Omental fat pad (tissue), 4 donors: ENCODE results near the gene MTFP1. TPM values are rescaled to one million over a fixed set of nuclear protein-coding genes. Genes with fewer than 3 reads are reported as not detected.
A peak's percentile ranks its signal among the peaks of the same experiment; 100 is the strongest.
"Not testable (repeated sequence)": the region's sequence is repeated elsewhere in the genome, so short reads cannot be mapped to it uniquely, and the experiment has no call there.

Source experiments
- ATAC-seq: fragments of 150-250 bp; one replicate; pipeline ENCODE4 v1.9.1; 2016; ENCODE audit warnings: mild to moderate bottlenecking, moderate library complexity; ENCODE audit not compliant: low FRiP score
- DNase-seq: peaks from one replicate; pipeline ENCODE4 v3.0.0-alpha.2; 2019; ENCODE audit warnings: low spot score
- CTCF ChIP-seq, 3 donors: fragments of 450-650 bp; IDR thresholded peaks; one replicate each; pipeline ENCODE4 v1.5.1; 2016 to 2017; ENCODE audit warnings: antibody characterized with exemption in 3 of 3, mild to moderate bottlenecking in 3 of 3, moderate library complexity in 2 of 3
- total RNA-seq, 4 donors: library from RNA; depleted of rRNA; stranded (reverse); fragments of >200 nt; gene quantifications; one replicate each; pipeline ENCODE4 v1.1.0, GENCODE V29; 2016

The MTFP1 gene
- total RNA-seq, 4 donors from 2014 or later: 11.2 to 14.7 (median 14.1) TPM

GRCh38 chr22:30444632-30445437 is 19.3 kb downstream of the MTFP1 start:
- DNase-seq (no peak), ATAC-seq (peak; percentile 74)
- TF ChIP-seq CTCF (IDR thresholded peaks at IDR 0.05): peak in 1 of 3 donors; percentile 67

DNA sequence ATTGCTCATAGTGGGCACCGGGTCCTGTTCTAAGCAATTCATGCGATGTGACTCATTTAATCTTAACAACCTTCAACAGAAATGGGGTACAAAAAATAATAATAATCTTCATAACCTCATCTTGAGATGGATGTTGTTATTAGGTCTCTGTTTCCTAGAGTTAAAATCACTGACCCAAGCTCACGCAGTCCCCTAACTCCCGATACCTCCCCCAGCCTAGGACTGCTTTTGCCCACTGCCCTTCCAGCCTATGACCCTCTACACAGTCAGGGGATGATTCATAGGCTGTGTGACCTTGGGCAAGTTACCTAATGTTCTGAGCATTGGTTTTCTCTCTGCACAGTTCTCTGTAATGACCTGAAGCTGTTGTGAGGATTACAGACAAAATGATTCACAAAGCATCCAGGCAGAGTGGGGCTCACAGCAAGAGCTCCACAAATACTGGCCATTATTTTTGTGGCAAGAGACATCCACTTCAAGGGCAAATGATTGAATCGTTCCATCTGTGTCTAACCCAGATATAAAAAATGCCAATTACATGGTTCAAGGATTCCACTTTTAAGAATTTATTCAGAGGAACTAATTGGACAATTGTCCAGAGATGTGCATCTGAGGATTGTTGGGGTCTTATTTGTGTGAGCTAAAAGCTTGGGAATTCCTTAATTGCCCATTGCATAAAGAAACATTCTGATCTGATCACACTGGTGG is 20.0 kb downstream of the MTFP1 start:
- ATAC-seq: no peak

GRCh38 chr22:30447656-30448055 is 22.1 kb downstream of the MTFP1 start:
- ATAC-seq: no peak
- no peak for DNase-seq
- no peak for TF ChIP-seq CTCF (IDR thresholded peaks at IDR 0.05)

More for the DNA sequence above, 20.0 kb downstream of the MTFP1 start:
- TF ChIP-seq CTCF (IDR thresholded peaks at IDR 0.05): peak in 1 of 3 donors; percentile 35
- DNase-seq: no peak

GRCh38 chr22:30451488-30451887 is 25.9 kb downstream of the MTFP1 start:
- peak; percentile 46 for ATAC-seq

DNA sequence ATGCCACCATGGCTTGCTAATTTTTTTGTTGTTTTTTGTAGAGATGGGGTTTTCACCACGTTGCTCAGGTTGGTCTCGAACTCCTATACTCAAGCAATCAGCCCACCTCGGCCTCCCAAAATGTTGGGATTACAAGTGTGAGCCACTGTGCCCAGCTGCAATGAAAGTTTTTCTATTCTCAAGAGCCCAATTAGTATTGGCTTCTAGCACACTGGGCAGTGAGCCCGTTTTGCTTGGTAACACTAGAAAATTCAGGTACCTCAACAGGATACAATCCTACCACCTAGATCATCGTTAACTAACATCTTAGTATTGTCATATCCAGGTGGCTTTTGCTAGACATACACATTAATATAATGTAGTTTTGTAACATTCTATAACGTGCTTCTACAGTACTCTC is 27.3 kb downstream of the MTFP1 start:
- ATAC-seq (no peak), DNase-seq (no peak)
- TF ChIP-seq CTCF (IDR thresholded peaks at IDR 0.05): no peak

More at GRCh38 chr22:30451488-30451887, 25.9 kb downstream of the MTFP1 start:
- not testable (repeated sequence) for DNase-seq

DNA sequence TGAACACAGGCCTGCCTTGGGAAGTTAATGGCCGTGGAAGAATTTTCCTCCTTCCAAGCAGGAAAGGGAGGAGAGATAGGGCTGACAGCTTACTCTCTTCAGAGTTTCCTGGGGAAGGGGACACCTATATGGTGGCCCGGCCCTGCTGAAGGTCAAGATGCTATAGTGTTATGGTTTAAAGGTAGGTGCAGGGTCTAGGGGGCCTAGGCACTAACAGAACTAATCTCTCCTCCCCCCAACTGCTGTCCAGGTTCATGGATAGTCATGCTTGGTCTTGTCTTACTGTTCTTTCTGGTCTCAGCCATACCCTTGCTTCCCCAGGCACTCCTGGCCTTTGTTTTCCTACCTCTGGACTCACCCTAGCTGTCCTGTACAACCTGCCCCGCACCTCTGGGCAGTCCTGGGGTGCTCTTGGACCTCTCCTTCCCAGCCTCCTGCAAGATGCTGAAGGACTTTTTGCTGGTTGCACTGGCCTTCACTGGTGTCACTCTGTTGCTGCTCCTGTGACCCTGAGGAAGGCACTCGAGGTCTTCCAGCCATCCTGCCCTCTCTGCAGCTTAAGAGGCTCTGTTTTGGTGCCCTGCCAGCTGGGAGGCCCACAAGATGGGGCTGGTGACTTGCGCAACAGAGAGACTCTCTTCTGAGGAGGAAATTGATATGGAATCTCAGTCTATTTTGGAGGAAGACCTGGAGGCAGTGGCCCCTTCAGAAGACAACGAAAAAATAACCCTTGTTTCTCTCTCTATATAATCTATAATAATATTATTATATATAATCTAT is 28.4 kb downstream of the MTFP1 start:
- ATAC-seq: no peak
- no peak for DNase-seq
- TF ChIP-seq CTCF (IDR thresholded peaks at IDR 0.05): no peak
